IPS-11a (cell line): ENCODE results near the gene IGSF22.

Experiments used
- H3K4me3 ChIP-seq: one replicate; pipeline ENCODE4 v1.5.1; 2013; ENCODE audit warnings: low read depth, low read length, control low read depth

IGSF22 gene

DNA sequence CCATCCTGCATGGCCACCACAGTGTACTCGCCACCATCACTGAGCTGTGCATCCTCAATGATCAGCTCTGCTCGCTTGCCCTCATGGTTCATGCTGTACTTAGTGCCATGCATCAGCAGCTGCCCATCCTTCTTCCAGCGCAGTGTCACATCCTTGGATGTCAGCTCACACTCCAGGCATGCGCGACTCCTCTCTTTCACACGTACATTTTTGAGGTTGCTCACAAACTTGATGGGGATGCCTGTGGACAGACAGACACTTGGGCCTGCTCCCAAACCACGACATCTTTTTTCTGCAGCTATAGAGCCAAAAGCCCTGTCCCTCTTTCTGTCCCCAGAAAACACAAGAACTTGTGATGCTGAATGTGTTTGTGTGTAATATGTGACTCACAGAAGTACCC lies 10.5 kb downstream of the IGSF22 start:
- H3K4me3 ChIP-seq, result no peak overlapping the region

DNA sequence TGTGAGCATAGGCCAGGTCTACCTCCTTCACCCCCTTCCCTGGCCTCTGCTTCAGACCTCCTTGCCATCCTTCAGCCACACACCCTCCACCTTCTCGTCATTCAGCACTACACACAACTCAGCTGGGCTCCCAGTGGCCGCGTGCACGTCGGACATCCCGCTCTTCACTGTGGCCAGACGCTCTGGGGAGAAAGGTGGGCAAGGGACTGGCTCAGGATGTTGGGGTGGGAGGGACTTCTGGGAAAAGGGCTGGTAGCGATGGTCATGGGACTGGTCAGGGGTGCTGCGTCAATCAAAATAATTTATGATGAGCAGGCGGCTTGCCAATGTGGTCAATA lies 11.6 kb downstream of the IGSF22 start:
- no peak overlapping the region for H3K4me3 ChIP-seq

DNA sequence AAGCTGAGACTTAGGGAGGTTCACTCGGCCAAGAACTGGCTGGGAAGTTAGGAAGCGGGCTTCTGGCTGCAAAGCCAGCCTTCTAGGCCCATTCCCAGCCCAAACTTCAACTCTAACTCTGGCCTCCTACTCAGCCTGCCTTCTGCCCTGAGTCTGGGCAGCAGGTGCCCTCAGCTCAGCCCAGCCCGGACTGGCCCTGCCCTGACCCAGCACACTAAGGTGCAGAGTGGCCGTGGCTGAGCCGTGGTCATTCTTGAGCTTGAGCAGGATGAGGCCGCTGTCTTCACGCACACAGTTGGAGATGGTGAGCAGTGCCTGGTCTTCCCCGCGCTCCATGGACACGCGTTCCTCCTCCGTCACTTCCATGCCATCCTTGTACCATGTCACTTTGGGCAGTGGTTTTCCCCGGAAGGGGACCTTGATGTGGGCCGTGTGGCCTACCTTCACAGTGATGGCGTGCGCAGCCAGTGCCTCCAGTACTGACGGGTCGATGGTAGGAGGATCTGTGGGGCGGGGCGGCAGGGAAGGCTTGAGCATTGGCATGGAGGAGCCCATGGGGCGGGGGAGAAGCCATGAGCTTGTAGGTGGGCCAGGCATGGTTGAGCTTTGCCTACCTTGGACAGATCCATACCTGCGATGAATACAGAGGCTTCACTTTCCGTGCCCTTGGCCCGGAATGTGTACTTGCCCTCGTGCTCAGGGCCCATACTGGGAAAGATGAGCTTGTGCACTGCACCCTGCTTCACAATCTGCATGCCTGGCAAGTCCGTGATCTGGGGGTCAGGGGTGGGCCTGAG lies 12.1 kb downstream of the IGSF22 start:
- no peak overlapping the region for H3K4me3 ChIP-seq

DNA sequence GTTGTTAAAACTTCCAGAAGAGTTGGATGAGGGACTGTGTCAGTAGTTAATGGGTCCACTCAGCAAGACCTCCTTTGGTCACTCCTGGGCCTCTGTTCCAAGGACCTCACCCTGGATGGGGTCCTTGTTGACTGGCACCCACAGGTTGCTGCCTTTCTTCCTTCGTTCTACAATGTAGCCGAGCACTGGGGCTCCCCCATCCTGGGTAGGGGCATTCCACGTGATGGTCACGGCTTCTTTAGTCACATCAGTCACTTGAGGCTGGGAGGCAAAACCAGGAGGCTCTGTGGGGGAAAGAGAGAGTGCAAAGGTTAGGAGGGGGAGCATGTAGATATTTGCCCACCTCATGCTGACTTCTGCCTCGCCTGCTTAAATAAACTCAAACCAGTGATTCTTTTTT lies 15.4 kb downstream of the IGSF22 start:
- no peak overlapping the region for H3K4me3 ChIP-seq

DNA sequence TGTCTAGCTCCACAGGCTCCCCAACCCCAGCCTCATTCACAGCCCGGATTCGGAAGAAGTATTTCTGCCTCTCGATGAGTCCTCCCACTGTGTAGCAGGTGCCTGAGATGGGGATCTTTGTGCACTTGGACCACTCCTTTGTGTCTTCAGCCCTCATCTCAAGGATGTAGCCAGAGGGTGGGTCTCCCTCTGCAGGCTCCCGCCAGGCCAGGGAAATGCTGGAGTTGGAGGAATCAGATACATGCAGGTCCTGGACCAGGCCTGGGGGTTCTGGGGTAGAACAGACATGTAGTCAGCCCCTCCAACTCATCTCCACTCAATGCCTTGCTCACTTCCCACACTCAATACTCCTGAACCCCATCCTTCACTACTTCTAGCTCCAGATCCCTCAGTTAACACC lies 16.6 kb downstream of the IGSF22 start:
- no peak overlapping the region for H3K4me3 ChIP-seq

DNA sequence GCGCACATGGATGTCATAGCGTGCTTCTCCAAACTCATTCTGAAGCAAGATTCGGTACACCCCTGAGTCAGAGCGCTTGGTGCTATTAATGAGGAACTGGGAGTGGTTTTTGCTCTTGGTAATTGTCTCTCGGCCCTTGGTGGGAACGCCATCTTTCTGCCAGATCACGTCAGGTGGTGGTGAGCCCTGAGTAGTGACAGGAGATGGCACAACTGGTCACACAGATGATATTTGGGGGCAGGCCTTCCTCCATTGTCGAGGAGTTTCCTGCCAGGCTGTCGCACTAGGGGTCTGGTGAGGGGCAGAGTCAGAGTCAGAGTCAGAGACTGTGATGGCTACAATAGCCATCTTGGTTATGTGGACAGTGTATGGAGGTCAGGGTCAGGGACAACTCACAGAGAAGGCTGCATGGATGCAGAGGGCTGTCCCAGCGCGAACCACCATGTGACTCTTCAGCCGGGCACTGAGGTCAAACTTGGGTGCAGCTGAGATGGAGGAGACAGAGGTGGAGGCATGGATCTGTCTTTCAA lies 18.1 kb downstream of the IGSF22 start:
- no peak overlapping the region for H3K4me3 ChIP-seq

DNA sequence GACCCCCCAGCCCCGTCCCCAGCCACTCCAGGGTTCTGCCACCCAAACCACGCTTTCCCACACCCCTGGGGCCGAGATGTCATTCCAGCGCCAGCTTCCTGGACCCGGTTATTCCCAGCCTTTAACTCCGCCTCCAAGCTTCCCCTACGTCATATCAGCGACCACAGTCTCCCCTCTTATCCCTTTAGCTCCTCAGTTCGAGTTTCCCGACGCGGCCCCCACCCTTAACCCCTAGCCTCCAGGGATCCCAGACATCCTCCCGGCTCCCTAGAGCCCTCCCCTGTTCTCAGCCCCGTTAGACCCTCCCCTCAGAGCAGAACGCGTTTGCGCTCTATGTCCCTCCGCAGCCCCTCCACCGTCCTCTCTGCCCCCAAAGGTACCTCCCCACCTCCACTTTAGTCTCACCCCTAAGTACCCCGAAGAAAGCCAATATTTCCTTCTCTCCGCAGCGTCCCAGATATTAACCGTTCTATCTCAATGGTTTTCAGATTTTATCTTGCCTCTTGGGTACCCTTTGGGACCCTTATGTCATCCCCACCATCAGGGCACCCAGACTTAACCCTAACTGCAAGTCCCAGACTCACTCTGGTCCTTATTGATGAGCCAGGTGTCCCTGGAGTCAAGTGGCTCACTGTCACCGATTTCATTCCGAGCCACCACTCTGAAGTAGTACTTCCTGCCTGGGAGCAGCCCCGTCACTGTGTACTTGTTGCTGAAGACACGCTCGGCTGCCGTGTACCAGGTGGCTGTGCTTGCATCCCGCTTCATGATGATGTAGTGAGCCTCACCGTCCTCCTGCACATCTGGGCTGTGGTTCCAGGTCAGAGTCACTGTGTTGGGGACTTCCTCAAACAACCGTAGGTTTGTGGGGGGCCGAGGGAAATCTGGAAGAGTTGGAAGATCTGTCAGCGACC lies 19.4 kb downstream of the IGSF22 start:
- H3K4me3 ChIP-seq, result peak overlapping the region; percentile 14

DNA sequence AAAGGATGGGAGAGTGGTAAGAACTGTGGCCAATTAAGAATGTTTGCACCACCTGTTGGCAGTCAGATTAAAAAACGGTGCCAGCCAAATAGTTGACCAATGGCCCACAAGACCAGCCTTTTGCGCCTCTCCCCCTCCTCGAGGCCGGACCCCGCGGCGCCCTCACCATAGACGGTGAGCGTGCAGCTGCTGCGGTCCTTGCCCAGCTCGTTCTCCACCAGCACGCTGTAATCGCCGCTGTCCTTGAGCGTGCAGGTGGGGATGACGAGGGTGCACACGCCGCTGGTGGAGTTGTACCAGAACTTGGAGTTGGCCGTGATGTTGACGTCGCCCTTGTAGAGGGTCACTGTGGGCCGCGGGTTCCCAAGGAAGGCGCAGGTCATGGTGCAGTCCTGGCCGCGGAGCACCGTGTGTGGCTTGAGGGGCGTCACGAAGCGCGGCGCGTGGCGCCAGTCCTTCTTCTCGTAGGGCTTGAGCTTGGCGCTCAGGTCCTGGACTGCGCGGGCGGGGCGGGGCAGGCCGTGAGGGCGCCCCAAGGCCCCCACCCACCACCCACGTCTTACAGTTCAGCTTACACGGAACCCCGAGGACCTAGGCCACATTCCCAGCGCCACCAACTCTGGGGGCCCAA lies 20.2 kb downstream of the IGSF22 start:
- peak overlapping the region; percentile 37 for H3K4me3 ChIP-seq

DNA sequence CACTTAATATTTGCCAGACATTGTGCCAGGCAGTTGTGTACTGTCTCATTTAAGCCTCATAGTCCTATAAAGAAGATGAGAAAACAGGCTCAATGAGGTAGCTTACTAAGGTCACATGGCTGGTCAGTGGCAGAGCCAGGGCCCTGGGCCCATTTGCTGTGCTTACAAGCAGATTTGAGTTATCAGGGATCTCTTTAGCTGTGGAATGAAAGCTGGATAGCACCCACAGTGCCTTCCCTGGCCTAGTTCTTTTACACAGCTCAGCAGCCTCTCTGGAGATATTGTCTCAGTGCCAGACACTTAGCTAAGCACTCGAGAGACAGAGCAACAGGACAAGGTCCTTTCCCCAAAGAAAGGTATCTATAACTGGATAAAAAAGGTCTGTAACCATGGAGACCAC lies 21.3 kb downstream of the IGSF22 start:
- H3K4me3 ChIP-seq, result no peak overlapping the region

DNA sequence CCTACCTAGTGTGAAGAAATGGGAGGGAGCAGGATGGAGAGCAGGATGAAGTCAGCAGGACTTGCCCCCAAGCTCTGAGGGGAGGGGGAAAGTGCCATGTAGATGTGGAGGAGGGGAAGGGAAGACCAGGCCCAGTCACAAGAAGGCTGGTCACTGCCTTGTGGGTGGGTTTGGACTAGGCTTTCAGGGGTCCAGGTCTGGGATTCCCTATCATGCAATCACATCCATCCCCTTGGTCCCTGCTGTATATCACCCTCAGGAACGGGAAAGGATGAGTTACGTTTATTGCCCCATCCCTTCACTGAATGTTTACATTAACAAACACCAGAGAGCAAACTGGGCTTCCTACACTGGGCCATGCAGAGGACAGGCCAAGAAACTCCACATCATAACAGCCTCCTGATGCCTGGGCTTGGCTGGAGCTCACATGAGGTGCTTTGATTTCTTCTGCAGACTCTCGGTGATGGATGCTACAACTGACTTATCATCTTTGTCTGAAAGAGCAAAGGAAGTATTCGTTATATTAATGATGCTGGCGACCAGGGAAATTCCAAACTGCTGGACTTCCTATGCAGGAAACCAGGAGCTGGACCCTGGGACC lies 21.8 kb downstream of the IGSF22 start:
- no peak overlapping the region for H3K4me3 ChIP-seq

DNA sequence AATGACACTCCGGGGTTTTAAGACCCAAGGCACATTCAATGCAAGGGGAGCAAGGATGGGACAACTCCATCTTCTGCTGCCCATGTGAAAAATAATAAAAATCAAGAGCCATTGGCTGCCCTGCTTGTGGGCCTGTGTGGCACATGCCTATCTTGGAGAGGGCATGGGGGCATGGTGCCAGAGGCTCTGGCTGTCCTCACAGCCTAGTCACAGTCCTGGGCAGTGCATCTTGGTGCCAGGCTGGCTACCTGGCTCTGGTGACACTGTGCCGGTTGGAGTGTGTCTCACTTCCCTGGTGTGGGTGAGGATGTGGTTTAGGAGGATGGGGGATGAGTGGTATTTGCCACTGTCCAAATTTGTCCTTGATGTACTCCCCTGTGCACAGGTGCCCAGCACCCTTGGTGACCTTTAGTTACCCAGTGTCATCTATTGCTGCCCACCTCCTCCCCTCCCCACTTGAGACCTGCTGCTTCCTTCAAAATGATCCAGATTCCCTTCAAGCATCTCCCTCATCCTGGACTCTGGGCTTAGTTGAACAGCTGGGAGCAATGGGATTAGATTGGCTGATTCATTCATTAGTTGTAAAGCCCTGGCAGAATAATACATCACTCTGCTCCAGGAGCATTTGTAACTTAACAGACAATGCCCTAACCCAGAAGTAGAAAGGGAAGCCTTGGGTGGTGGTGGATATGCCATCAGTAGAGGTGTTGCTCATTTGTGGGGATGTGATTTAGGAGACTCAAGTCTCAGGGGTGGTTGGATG lies 22.8 kb downstream of the IGSF22 start:
- H3K4me3 ChIP-seq, result no peak overlapping the region

DNA sequence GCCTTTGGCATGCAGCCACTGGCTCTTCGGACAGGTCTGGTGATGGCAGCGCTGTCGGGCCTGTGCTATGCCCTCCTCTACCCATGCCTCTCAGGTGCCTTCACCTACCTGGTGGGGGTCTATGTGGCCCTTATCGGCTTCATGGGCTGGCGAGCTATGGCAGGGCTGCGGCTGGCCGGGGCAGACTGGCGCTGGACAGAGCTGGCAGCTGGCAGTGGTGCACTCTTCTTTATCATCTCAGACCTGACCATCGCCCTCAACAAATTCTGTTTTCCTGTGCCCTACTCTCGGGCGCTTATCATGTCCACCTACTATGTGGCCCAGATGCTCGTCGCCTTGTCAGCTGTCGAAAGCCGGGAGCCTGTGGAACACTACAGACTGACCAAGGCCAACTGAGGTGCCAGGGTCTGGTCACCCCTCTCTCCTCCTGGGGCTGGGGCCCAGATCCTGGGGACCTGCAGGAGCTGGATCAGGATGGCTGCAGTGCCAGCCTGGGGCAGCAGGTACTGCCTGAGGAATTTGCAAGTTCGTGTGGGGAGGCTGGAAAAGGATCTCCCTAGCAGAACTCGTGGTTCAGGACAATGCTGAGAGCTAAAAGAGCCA lies 24.3 kb downstream of the IGSF22 start:
- H3K4me3 ChIP-seq, result no peak overlapping the region

DNA sequence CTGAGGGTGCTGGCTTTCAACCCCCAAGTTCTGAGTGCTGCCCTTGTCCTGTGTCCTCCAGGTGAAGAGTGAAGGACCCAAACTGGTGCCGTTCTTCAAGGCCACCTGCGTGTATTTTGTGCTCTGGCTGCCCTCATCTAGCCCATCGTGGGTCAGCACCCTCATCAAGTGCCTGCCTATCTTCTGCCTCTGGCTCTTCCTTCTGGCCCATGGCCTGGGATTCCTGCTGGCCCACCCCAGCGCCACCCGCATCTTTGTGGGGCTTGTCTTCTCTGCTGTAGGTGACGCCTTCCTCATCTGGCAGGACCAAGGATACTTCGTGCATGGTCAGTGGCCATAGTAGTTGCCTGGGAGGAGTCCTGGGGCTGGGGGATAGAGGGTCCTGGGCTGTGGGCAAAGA lies 25.1 kb downstream of the IGSF22 start:
- H3K4me3 ChIP-seq, result no peak overlapping the region

DNA sequence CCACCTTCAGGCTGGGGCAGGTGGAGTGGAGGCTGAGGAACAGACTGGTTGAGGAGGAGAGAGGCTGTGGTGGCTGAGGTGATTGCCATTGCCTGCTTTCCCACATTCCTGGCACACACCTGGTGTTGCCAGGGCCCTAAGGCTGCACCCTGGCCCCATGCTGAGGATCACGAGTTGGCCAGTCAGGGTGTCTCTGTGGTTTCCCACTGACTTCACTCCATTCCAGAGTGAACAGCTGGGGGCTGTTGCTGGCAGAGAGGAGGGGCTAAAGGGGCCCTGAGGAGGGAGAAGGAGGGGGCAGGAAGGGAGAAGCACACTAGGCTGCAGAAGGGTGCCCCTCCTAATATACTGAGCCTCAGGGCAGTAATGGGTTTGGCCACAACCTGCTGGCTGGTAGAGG lies 25.6 kb downstream of the IGSF22 start:
- no peak overlapping the region for H3K4me3 ChIP-seq

DNA sequence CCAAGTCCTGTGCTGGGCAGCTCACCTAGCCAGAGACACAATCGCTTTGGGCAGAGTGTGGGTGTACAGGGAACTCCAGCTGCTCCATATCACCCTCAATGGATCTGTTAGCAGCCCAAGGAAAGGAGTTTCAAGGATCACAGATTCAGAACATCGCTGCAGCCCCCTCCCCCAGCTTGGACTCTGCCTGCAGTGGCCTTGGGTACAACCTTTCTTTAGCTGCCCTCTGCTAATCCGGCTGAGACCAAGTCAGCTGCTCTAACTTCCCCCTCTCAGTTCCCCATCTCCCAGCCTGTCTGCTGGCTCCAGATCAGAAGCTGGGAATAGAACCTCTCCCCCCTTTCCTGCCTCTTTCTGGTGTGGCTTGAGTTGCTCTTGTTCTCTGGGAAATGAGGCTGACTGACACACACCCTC lies 26.1 kb downstream of the IGSF22 start:
- no peak overlapping the region for H3K4me3 ChIP-seq

DNA sequence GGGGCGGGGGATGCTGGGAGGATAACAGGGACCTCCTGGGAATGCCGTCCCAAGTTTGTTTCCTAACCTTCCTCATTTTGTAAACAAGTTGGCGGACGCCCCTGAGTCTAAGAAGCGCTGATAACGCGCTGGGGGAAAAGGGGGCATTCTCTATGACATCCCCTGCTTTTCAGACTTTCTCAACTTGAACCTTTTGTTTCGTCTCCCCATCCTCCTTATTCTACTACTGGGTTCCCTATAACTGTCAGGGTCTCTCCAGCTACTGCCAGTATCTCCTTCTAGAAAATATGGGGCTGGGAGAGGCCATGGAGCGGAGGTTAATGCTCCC lies 26.8 kb downstream of the IGSF22 start:
- peak overlapping the region; percentile 54 for H3K4me3 ChIP-seq

DNA sequence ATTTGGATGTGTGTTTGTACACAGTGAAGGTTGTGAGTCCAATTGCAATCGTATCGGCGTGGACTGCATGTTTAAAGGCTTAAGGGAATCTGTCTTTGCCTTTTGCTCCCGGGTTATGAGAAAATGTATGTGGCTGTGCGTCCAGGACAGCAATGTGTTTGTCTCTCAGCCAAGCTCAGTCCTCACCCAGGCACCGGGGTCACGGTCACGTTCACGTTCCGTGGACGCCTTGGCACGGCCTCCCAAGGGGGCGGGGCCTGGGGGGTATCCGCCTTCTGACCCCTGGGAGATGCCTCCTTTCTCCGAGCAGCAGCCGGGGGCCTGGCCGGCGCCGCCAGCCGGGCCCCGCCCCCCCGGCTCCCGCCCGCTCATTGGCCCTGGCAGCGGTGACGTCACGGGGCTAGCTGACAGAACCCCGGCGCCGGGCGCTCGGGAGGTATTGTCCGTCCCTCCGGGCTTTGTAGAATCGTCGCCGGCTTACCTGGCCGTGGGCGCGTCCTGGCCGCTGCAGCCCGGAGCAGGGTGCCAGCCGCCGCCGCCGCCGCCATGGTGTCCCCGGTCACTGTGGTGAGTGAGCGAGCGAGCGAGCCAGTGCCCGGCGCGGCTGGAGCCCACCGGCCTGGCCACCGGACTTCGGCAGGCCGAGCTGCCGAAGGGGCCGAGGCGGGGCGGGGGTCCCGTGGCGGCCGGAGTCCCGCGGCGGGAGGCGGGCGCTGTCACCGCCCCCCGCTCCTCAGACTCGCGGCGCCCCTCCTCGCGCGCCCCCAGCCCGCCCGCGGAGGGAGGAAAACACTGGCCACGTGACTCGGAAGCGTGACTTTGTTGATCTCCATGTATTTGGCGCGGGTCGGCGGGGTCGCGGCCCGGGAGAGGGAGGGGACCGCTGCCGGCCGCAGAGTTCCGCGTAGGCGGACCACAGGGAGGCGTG lies 27.4 kb downstream of the IGSF22 start, which contains the start of gene TMEM86A:
TMEM86A (plus strand) TSS at position 439 of the 928 bp plus-strand sequence; CDS start at position 547, 108 bp downstream.
- peak within 1 kb of the TSS; percentile 61 for H3K4me3 ChIP-seq

DNA sequence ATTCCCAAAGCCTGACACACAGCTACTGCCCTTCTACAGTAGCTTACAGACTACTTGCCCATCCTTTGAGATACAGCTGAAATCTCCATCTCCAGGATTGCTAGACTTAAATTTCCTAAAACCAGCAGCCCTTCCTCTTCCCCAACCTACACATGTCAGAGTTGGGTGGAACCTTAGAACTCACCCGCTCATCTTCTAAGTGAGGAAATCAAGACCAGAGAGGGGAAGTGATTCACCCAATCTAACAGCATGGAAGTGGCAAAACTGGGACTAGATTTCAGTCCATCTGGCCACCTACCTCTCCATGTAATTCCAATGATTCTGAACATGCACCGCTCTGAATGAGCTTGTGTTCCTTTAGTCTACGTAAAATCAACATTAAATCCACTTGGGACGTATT lies 28.4 kb downstream of the IGSF22 start:
- no peak overlapping the region for H3K4me3 ChIP-seq
